ENCODE data around the gene AHSP.
"Not testable (repeated sequence)": the region's sequence is repeated elsewhere in the genome, so short reads cannot be mapped to it uniquely, and the experiment has no call there.

The AHSP gene

GRCh38 chr16:31536804-31537361 is 9.2 kb downstream of the AHSP start:
- no peaks in the 10 kb centered on the region for H3K36me3 ChIP-seq (ENCODE audit: insufficient read depth, low read length)
- peaks cover 8% of the 10 kb centered on the region for H3F3A ChIP-seq (ENCODE audit: low read depth)
- H2AFZ ChIP-seq (ENCODE audit: low read length), result no peak overlapping the region
- peak overlapping the region; percentile 65 for H3K4me3 ChIP-seq (ENCODE audit: low read length, poor library complexity, severe bottlenecking)
- no peaks in the 10 kb centered on the region for H3K79me2 ChIP-seq (ENCODE audit: insufficient read depth, low read length)
- peaks cover 6% of the 10 kb centered on the region; the same call in 1 of the 2 replicates for H3K9me3 ChIP-seq (ENCODE audit: insufficient read depth, low read depth, low read length)
- no peaks in the 10 kb centered on the region for H3K27me3 ChIP-seq (ENCODE audit: insufficient read depth, low read length, poor library complexity, severe bottlenecking)
- H3K9ac ChIP-seq (ENCODE audit: low read depth, low read length, poor library complexity, severe bottlenecking), result peak overlapping the region; percentile 81
- TF ChIP-seq, protein P1, sequence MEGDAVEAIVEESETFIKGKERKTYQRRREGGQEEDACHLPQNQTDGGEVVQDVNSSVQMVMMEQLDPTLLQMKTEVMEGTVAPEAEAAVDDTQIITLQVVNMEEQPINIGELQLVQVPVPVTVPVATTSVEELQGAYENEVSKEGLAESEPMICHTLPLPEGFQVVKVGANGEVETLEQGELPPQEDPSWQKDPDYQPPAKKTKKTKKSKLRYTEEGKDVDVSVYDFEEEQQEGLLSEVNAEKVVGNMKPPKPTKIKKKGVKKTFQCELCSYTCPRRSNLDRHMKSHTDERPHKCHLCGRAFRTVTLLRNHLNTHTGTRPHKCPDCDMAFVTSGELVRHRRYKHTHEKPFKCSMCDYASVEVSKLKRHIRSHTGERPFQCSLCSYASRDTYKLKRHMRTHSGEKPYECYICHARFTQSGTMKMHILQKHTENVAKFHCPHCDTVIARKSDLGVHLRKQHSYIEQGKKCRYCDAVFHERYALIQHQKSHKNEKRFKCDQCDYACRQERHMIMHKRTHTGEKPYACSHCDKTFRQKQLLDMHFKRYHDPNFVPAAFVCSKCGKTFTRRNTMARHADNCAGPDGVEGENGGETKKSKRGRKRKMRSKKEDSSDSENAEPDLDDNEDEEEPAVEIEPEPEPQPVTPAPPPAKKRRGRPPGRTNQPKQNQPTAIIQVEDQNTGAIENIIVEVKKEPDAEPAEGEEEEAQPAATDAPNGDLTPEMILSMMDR (conservative IDR thresholded peaks at IDR 0.05; ENCODE audit: low read length), result no peak
- no peak for TF ChIP-seq EZH2phosphoT487 (IDR thresholded peaks at IDR 0.05; ENCODE audit: borderline replicate concordance)
- no peaks in the 10 kb centered on the region for H4K20me1 ChIP-seq (ENCODE audit: insufficient read depth, low read length, poor library complexity, severe bottlenecking)
- peaks cover 32% of the 10 kb centered on the region for H3K4me1 ChIP-seq (ENCODE audit: insufficient read depth, low read length, poor library complexity, severe bottlenecking)
- peak overlapping the region; percentile 85 for H3K4me2 ChIP-seq (ENCODE audit: low read depth, low read length, poor library complexity, severe bottlenecking)
- no peaks in the 10 kb centered on the region for H3K9me2 ChIP-seq (replicated peaks; ENCODE audit: low read depth, low read length)

DNA sequence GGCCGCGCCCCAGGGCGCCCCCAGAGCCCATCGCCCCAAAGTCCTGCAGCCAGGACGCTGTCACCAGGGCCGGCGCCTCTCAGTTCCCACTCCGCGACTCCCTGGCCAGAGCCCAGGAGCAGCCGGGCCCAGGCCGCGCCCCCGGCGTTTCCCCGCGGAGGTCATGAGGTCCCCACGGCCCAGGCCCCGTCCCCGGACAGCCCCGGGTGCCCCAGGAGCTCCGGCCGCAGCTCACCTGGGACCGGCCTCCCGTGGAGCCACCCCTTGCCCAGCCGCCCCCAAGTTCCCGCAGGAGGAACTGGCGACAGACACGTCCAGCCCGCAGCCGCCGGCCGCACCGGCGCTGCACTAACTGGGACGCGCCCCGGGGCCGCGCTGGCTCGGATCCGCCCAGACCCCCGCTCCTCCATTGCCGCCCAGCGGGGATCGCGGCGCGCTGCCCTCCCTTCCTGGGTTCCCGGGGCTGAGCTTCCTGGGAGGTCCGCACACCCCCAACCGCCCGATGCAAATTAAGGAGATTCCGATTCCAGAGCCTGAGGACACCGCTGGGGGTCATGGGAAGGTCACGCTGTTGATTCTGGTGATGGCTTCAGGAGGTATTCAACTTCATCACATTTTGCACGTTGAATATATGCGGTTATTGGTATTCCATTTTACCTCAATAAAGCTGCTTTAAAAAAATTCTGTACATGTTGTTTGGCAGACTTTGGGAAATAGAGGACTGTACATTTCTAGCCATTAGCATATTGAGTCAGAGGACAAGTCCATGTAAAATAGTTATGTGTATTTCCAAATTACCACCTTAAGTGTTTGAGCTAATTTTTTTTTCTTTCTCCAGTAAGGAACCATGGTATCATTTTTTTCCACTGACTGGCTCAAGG is 9.9 kb downstream of the AHSP start:
- TF ChIP-seq, protein P1 (conservative IDR thresholded peaks at IDR 0.05; ENCODE audit: low read length), result no peak
- no peak for TF ChIP-seq EZH2phosphoT487 (IDR thresholded peaks at IDR 0.05; ENCODE audit: borderline replicate concordance)
- peaks cover 32% of the 10 kb centered on the region for H3K4me1 ChIP-seq (ENCODE audit: insufficient read depth, low read length, poor library complexity, severe bottlenecking)
- no peak overlapping the region for H3K4me2 ChIP-seq (ENCODE audit: low read depth, low read length, poor library complexity, severe bottlenecking)
- peaks cover 9% of the 10 kb centered on the region; the same call in 1 of the 2 replicates for H3K9me3 ChIP-seq (ENCODE audit: insufficient read depth, low read depth, low read length)
- no peaks in the 10 kb centered on the region for H3K9me2 ChIP-seq (replicated peaks; ENCODE audit: low read depth, low read length)
- H3K9ac ChIP-seq (ENCODE audit: low read depth, low read length, poor library complexity, severe bottlenecking), result peak overlapping the region; percentile 81
- no peaks in the 10 kb centered on the region for H3K36me3 ChIP-seq (ENCODE audit: insufficient read depth, low read length)
- peaks cover 8% of the 10 kb centered on the region for H3F3A ChIP-seq (ENCODE audit: low read depth)
- no peaks in the 10 kb centered on the region for H3K27me3 ChIP-seq (ENCODE audit: insufficient read depth, low read length, poor library complexity, severe bottlenecking)
- no peaks in the 10 kb centered on the region for H4K20me1 ChIP-seq (ENCODE audit: insufficient read depth, low read length, poor library complexity, severe bottlenecking)
- no peaks in the 10 kb centered on the region for H3K79me2 ChIP-seq (ENCODE audit: insufficient read depth, low read length)
- H3K4me3 ChIP-seq (ENCODE audit: low read length, poor library complexity, severe bottlenecking), result no peak overlapping the region
- no peak overlapping the region for H2AFZ ChIP-seq (ENCODE audit: low read length)

- H3K9ac ChIP-seq (ENCODE audit: low read depth, low read length, poor library complexity, severe bottlenecking); H4K20me1 ChIP-seq (ENCODE audit: insufficient read depth, low read length, poor library complexity, severe bottlenecking); H3K4me2 ChIP-seq (ENCODE audit: low read depth, low read length, poor library complexity, severe bottlenecking); H3F3A ChIP-seq (ENCODE audit: low read depth); H2AFZ ChIP-seq (ENCODE audit: low read length); H3K9me3 ChIP-seq (ENCODE audit: insufficient read depth, low read depth, low read length); H3K9me2 ChIP-seq (replicated peaks; ENCODE audit: low read depth, low read length); H3K36me3 ChIP-seq (ENCODE audit: insufficient read depth, low read length); H3K27me3 ChIP-seq (ENCODE audit: insufficient read depth, low read length, poor library complexity, severe bottlenecking); H3K4me3 ChIP-seq (ENCODE audit: low read length, poor library complexity, severe bottlenecking); H3K79me2 ChIP-seq (ENCODE audit: insufficient read depth, low read length): not testable (repeated sequence)
- H3K4me1 ChIP-seq (ENCODE audit: insufficient read depth, low read length, poor library complexity, severe bottlenecking), result peaks cover 32% of the 10 kb centered on the region
These were observed 10.5 kb downstream of the AHSP start for GRCh38 chr16:31538243-31538598.

GRCh38 chr16:31539762-31540161 is 12.1 kb downstream of the AHSP start:
- H3K9ac ChIP-seq (ENCODE audit: low read depth, low read length, poor library complexity, severe bottlenecking); H4K20me1 ChIP-seq (ENCODE audit: insufficient read depth, low read length, poor library complexity, severe bottlenecking); H3K4me3 ChIP-seq (ENCODE audit: low read length, poor library complexity, severe bottlenecking); H3K9me2 ChIP-seq (replicated peaks; ENCODE audit: low read depth, low read length); H3K36me3 ChIP-seq (ENCODE audit: insufficient read depth, low read length); H2AFZ ChIP-seq (ENCODE audit: low read length); H3K9me3 ChIP-seq (ENCODE audit: insufficient read depth, low read depth, low read length); H3K4me2 ChIP-seq (ENCODE audit: low read depth, low read length, poor library complexity, severe bottlenecking); H3K27me3 ChIP-seq (ENCODE audit: insufficient read depth, low read length, poor library complexity, severe bottlenecking); H3F3A ChIP-seq (ENCODE audit: low read depth); H3K79me2 ChIP-seq (ENCODE audit: insufficient read depth, low read length): not testable (repeated sequence)
- peaks cover 29% of the 10 kb centered on the region for H3K4me1 ChIP-seq (ENCODE audit: insufficient read depth, low read length, poor library complexity, severe bottlenecking)
